Activated T-cell treated with anti-CD3 and anti-CD28 coated beads, Interleukin-2, amount 50 U/mL, for 4 hours (primary cell): ENCODE measurements around the gene LHX3. TPM values are rescaled to one million over a fixed set of nuclear protein-coding genes. Genes with fewer than 3 reads are reported as not detected.
A peak's percentile ranks its signal among the peaks of the same experiment; 100 is the strongest.

Experiments used
- ATAC-seq, 2 donors: fragments of 200-7000 bp; cut with Tn5 transposase; one replicate each; pipeline ENCODE4 v1.10.0; 2021
- DNase-seq: peaks from one replicate; pipeline ENCODE4 v3.0.0-alpha.2; 2020
- H3K27me3 Mint-ChIP-seq: one replicate; pipeline ENCODE4 v1.8.0; 2021; ENCODE audit warnings: low read depth, mixed read lengths
- H3K36me3 Mint-ChIP-seq: one replicate; pipeline ENCODE4 v1.8.0; 2022; ENCODE audit warnings: mixed read lengths; ENCODE audit not compliant: insufficient read depth
- H3K4me1 Mint-ChIP-seq: one replicate; pipeline ENCODE4 v1.8.0; 2021; ENCODE audit warnings: low read depth, mixed read lengths
- H3K4me3 Mint-ChIP-seq: one replicate; pipeline ENCODE4 v1.8.0; 2021; ENCODE audit warnings: mild to moderate bottlenecking, moderate library complexity, mixed read lengths
- H3K9me3 Mint-ChIP-seq: one replicate; pipeline ENCODE4 v1.8.0; 2021; ENCODE audit warnings: mixed read lengths
- total RNA-seq, 3 donors: library from RNA; stranded (reverse); gene quantifications; one replicate each; pipeline ENCODE4 v1.2.1, GENCODE V29; 2021

LHX3 gene
- total RNA-seq, 3 donors from 2014 or later: 0.08 to 0.11 TPM; not detected in 1

GRCh38 chr9:136201609-136202453 lies 3.1 kb downstream of the LHX3 start:
- H3K9me3 Mint-ChIP-seq: no peaks in the 10 kb centered on the region
- H3K27me3 Mint-ChIP-seq: peaks cover 51% of the 10 kb centered on the region
- no peak for DNase-seq

DNA sequence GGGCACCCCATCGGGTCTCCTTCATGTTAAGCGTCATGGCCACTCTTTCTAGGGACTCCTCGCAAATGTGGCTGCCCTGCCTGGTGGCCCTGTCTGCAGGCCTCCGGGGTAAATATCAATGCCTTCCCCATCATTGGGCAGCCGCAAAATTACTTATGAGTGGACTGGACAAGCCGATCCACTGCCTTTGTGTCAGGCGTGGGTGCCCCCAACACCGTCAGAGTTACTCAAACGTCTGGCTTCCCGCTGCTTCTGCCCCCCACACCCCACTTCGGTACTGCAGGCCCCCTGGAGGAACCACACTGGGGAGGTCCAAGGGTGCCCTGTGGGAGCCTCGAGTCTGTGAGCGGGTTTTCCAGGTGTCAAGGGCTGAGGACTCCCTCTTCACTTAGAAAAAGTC lies 3.8 kb downstream of the LHX3 start:
- peaks cover 5% of the 10 kb centered on the region for H3K4me1 Mint-ChIP-seq
- peaks cover 58% of the 10 kb centered on the region for H3K27me3 Mint-ChIP-seq
- no peak for DNase-seq

More at GRCh38 chr9:136201609-136202453, 3.1 kb downstream of the LHX3 start:
- H3K36me3 Mint-ChIP-seq: peaks cover 4% of the 10 kb centered on the region
- ATAC-seq: no peak
- no peak overlapping the region for H3K4me3 Mint-ChIP-seq
- H3K4me1 Mint-ChIP-seq: peaks cover 3% of the 10 kb centered on the region

DNA sequence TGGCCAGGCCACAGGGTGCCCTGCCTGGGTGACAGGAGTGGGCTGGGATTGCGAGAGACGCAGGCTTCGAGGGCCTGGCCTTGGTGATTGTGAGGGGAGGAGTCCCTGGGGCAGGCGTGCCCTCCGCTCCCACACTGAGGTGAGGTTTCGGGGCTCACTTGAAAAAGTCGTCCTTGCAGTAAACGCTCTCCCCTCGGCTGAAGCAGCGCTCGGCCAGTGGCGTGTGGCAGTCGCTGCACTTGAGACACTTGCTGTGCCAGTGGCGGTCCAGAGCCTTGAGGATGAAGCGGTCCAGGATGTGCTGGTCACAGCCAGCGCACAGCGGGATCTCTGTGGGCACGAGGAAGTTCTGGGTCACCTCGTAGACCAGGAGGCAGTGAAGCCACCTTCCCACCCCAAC lies 4.5 kb downstream of the LHX3 start:
- Mint-ChIP-seq H3K4me1 (peaks cover 5% of the 10 kb centered on the region), H3K27me3 (peaks cover 60% of the 10 kb centered on the region), H3K4me3 (no peak overlapping the region), H3K36me3 (no peaks in the 10 kb centered on the region), H3K9me3 (no peaks in the 10 kb centered on the region)
- no peak for DNase-seq
- ATAC-seq: no peak

More for the DNA sequence above, 3.8 kb downstream of the LHX3 start:
- H3K4me3 Mint-ChIP-seq: no peak overlapping the region
- H3K36me3 Mint-ChIP-seq: peaks cover 3% of the 10 kb centered on the region
- no peaks in the 10 kb centered on the region for H3K9me3 Mint-ChIP-seq
- ATAC-seq: no peak

- Mint-ChIP-seq H3K36me3 (no peaks in the 10 kb centered on the region), H3K4me3 (no peak overlapping the region), H3K9me3 (no peaks in the 10 kb centered on the region), H3K27me3 (peaks cover 65% of the 10 kb centered on the region), H3K4me1 (peaks cover 5% of the 10 kb centered on the region)
- DNase-seq (no peak), ATAC-seq (no peak)
These were observed 5.3 kb downstream of the LHX3 start for GRCh38 chr9:136199391-136200288.

GRCh38 chr9:136198605-136199083 lies 6.3 kb downstream of the LHX3 start:
- H3K9me3 Mint-ChIP-seq: no peaks in the 10 kb centered on the region
- DNase-seq (no peak), ATAC-seq (no peak)
- H3K4me3 Mint-ChIP-seq: no peak overlapping the region
- peaks cover 59% of the 10 kb centered on the region for H3K27me3 Mint-ChIP-seq
- H3K4me1 Mint-ChIP-seq: peaks cover 4% of the 10 kb centered on the region
- H3K36me3 Mint-ChIP-seq: no peaks in the 10 kb centered on the region

DNA sequence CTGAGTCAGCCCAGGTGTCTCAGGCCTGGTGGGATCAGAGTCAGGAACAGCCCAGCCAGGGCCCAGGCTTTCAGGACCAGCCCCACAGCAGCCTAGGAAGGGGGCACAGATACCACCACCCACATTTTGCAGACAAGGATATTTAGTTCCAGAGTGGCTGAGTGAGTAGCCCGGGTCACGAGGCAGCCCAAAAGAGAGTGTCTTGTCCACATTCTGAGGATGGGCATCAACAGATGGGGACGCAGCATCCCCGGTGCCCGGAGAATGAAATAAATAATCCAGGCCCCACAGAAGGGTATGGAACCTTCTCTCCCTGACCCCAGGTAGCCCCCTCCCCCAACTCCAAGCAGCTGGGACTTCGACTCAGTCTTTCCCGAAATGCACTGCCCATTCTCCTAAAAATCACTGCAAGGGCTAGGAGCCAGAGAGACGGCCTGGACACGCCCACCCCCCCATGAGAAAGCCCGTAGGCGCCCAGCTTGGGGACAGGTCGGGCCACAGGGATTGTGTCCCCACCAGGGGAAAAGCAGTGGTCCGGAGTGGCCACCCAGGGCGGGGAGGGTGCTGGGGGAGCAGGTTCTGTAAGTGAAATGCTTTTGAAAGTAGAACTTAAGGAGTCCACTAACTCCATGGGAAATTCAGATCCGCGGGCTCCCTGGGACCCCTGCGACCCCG lies 6.9 kb downstream of the LHX3 start:
- Mint-ChIP-seq H3K9me3 (no peaks in the 10 kb centered on the region), H3K4me1 (peaks cover 4% of the 10 kb centered on the region), H3K4me3 (no peak overlapping the region), H3K27me3 (peaks cover 54% of the 10 kb centered on the region), H3K36me3 (no peaks in the 10 kb centered on the region)
- ATAC-seq: no peak
- DNase-seq: no peak

- peak in 1 of 2 donors; percentile 30 for ATAC-seq
- Mint-ChIP-seq H3K4me3 (no peak overlapping the region), H3K27me3 (peaks cover 53% of the 10 kb centered on the region), H3K36me3 (no peaks in the 10 kb centered on the region), H3K4me1 (peaks cover 4% of the 10 kb centered on the region), H3K9me3 (no peaks in the 10 kb centered on the region)
- DNase-seq: no peak
These were observed 7.6 kb downstream of the LHX3 start for GRCh38 chr9:136197084-136197875.

DNA sequence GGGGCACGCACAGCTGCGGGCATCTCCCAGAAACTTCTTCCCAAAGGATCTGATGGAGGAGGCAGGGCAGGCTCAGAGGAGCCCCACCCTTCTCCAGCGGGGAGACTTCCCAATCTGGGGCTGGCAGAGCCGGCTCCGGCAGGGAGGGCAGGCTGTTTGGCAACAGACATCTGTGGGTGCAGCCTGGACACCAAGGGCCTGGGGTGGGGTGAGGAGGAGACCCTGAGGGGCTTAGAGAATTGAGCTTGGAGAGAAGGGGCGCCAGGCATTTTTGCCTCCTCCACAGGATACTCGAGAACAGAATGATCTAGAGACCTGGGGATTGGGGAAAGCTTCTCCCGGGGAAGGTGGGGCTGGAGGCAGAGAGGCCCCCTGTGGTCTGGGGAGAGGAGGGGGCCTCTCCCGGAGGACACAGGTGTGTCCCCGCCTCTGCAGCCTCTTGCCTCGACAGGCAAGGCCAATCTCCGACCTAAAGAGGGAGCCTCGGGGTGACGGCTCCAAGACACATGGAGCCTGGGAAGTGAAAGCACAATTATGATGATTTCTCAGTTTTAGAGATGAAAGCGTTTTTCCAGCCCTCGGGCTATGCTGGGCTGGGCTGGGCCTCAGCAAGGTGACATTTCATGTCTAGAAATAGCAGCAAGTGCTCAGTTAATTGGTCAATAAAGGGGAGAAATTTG lies 8.4 kb downstream of the LHX3 start:
- ATAC-seq (peak in 1 of 2 donors; percentile 8), DNase-seq (no peak)
- Mint-ChIP-seq H3K36me3 (no peaks in the 10 kb centered on the region), H3K4me3 (no peak overlapping the region), H3K9me3 (no peaks in the 10 kb centered on the region), H3K4me1 (peaks cover 4% of the 10 kb centered on the region), H3K27me3 (peaks cover 56% of the 10 kb centered on the region)

GRCh38 chr9:136194540-136194939 lies 10.4 kb downstream of the LHX3 start:
- H3K36me3 Mint-ChIP-seq: no peaks in the 10 kb centered on the region
- peaks cover 59% of the 10 kb centered on the region for H3K27me3 Mint-ChIP-seq
- no peak overlapping the region for H3K4me3 Mint-ChIP-seq
- peaks cover 4% of the 10 kb centered on the region for H3K4me1 Mint-ChIP-seq
- no peak for ATAC-seq
- H3K9me3 Mint-ChIP-seq: no peaks in the 10 kb centered on the region
- DNase-seq: no peak

- no peaks in the 10 kb centered on the region for H3K36me3 Mint-ChIP-seq
- no peak overlapping the region for H3K4me3 Mint-ChIP-seq
- peaks cover 4% of the 10 kb centered on the region for H3K4me1 Mint-ChIP-seq
- ATAC-seq (no peak), DNase-seq (no peak)
- peaks cover 62% of the 10 kb centered on the region for H3K27me3 Mint-ChIP-seq
- H3K9me3 Mint-ChIP-seq: no peaks in the 10 kb centered on the region
These were observed 11.0 kb downstream of the LHX3 start for GRCh38 chr9:136193891-136194279.

DNA sequence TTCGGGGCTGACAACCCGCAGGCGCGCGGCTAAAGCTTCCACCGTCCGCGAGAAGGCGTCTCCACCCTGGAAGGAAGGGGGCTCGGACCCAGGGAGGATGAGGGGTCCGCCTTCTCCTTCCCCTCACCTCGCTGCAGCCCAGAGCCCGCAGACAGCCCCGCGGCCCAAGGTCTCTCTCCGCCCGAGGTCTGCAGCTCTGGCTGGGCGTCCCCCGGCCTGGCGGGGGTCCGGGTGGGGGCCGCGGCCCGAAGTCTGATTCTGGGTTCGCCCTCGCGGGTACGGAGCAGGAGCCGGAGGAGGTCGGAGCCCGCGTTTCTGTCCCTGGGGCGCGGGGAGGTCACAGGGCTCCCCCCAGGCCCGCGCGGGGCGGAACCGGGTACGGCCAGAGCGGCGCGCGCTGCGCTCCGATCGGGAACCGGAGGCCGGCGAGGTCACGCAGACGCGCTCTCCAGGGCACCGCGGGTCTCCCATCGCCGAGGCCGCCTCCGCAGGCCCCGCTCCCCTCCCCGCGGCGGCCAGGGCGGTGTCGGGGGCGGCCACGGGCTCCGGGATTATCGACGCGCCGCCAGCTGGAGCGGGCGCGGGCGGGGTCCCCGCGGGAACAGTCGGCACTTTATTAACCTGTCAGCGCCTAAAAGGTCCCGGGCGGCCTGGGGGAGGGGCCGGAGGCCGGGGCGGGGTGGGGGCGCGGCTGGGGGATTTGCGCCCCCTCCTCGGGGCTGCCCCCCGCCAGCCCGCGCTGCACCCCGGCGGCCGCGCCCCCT lies 11.6 kb downstream of the LHX3 start:
- DNase-seq (no peak), ATAC-seq (no peak)
- Mint-ChIP-seq H3K4me1 (peaks cover 4% of the 10 kb centered on the region), H3K4me3 (no peak overlapping the region), H3K36me3 (no peaks in the 10 kb centered on the region), H3K27me3 (peaks cover 59% of the 10 kb centered on the region), H3K9me3 (no peaks in the 10 kb centered on the region)

- ATAC-seq: no peak
- Mint-ChIP-seq H3K4me1 (peaks cover 4% of the 10 kb centered on the region), H3K9me3 (no peaks in the 10 kb centered on the region), H3K36me3 (no peaks in the 10 kb centered on the region), H3K27me3 (peaks cover 60% of the 10 kb centered on the region), H3K4me3 (no peak overlapping the region)
- DNase-seq: no peak
These were observed 12.4 kb downstream of the LHX3 start for GRCh38 chr9:136192289-136193126.
